GM12878 (cell line): ENCODE measurements around the gene IRF7. TPM values are rescaled to one million over a fixed set of nuclear protein-coding genes. Genes with fewer than 3 reads are reported as not detected.

Experiments used
- ATAC-seq: fragments of 200-7000 bp; cut with Tn5 transposase; 3 replicates; pipeline ENCODE4 v1.9.1; 2020; ENCODE audit warnings: mild to moderate bottlenecking, moderate library complexity
- BruUV-seq: library from RNA; stranded (reverse); fragments of 400-500 nt; replicated peaks from 2 replicates; lab custom pipeline; 2021; lab: Mats Ljungman, UMichigan
- CTCF ChIA-PET: fragments of 300-600 bp; sonication (Branson Sonifier 250); formaldehyde crosslinking; extraction: SDS; loops from one replicate; lab custom pipeline; 2021; ENCODE audit warnings: inconsistent platforms; lab: Yijun Ruan, JAX
- POLR2A ChIA-PET: fragments of 350-600 bp; formaldehyde crosslinking; extraction: SDS; loops from one replicate; lab custom pipeline; 2021; ENCODE audit warnings: inconsistent platforms; lab: Charles Lee
- RAD21 ChIA-PET: fragments of 300-600 bp; sonication (Branson Sonifier 250); formaldehyde crosslinking; loops from one replicate; lab custom pipeline; 2023; ENCODE audit warnings: antibody characterized with exemption; ENCODE audit not compliant: unreplicated experiment; lab: Charles Lee
- SMC1A ChIA-PET: fragments of 300-600 bp; sonication (Branson Sonifier 250); formaldehyde crosslinking; loops from one replicate; lab custom pipeline; 2023; ENCODE audit not compliant: unreplicated experiment, uncharacterized antibody; lab: Charles Lee
- DNase-seq: peaks from one replicate; pipeline ENCODE4 v3.0.0-alpha.2; 2011; ENCODE audit warnings: low read depth, low spot score
- FAIRE-seq: peaks from 3 replicates; lab custom pipeline; 2011; peaks lifted over from hg19 to GRCh38; lab: Jason Lieb, UNC
- H2AFZ ChIP-seq: 2 replicates; pipeline ENCODE4 v1.6.0; 2011; ENCODE audit warnings: low read depth, low read length, control low read depth; ENCODE audit not compliant: control insufficient read depth
- H3K27ac ChIP-seq: 2 replicates; pipeline ENCODE4 v1.5.1; 2011; ENCODE audit warnings: control low read depth; ENCODE audit not compliant: control insufficient read depth, insufficient read depth
- H3K27me3 ChIP-seq, 2 experiments: replicated peaks in 1 of 2; 2 replicates each; pipeline versions ENCODE4 v1.6.0 to v1.6.1; 2011; ENCODE audit warnings: low read length in 1 of 2; ENCODE audit not compliant: control insufficient read depth in 2 of 2, insufficient read depth in 2 of 2
- H3K36me3 ChIP-seq, 2 experiments: 2 replicates each; pipeline ENCODE4 v1.5.1; 2011; ENCODE audit warnings: low read length in 1 of 2; ENCODE audit not compliant: control insufficient read depth in 2 of 2, insufficient read depth in 2 of 2
- H3K4me1 ChIP-seq: 2 replicates; pipeline ENCODE4 v1.6.1; 2011; ENCODE audit warnings: mild to moderate bottlenecking, low read length, moderate library complexity, mixed read lengths; ENCODE audit not compliant: control insufficient read depth, insufficient read depth
- H3K4me2 ChIP-seq: 2 replicates; pipeline ENCODE4 v1.6.0; 2011; ENCODE audit warnings: control low read depth; ENCODE audit not compliant: control insufficient read depth, insufficient read depth
- H3K4me3 ChIP-seq: fragments of 200-600 bp; sonication (generic); 2 replicates; pipeline ENCODE4 v1.5.1; 2016
- H3K79me2 ChIP-seq: 2 replicates; pipeline ENCODE4 v1.6.0; 2011; ENCODE audit warnings: low read length; ENCODE audit not compliant: control insufficient read depth, insufficient read depth
- H3K9ac ChIP-seq: 2 replicates; pipeline ENCODE4 v1.8.0; 2011; ENCODE audit warnings: low read length, control low read depth, mixed read lengths; ENCODE audit not compliant: control insufficient read depth, insufficient read depth
- H3K9me3 ChIP-seq: replicated peaks from 3 replicates; pipeline ENCODE4 v1.5.1; 2011; ENCODE audit warnings: mild to moderate bottlenecking, low read length; ENCODE audit not compliant: control insufficient read depth, insufficient read depth
- H4K20me1 ChIP-seq: 2 replicates; pipeline ENCODE4 v1.6.0; 2011; ENCODE audit not compliant: control insufficient read depth, insufficient read depth
- ATF2 ChIP-seq: IDR thresholded peaks from 2 replicates; pipeline ENCODE4 v1.6.1; 2012; ENCODE audit warnings: low read length, inconsistent platforms
- ATF7 ChIP-seq: fragments of 450-650 bp; IDR thresholded peaks from 2 replicates; pipeline ENCODE4 v1.6.1; 2016; ENCODE audit warnings: low read depth, mild to moderate bottlenecking
- BCL11A ChIP-seq: IDR thresholded peaks from 2 replicates; pipeline ENCODE4 v1.6.1; 2011; ENCODE audit warnings: low read depth, low read length
- CEBPZ ChIP-seq: fragments of 150-350 bp; IDR thresholded peaks from 2 replicates; pipeline ENCODE4 v1.6.1; 2016; ENCODE audit warnings: low read depth, low read length
- KLF5 ChIP-seq: fragments of 450-650 bp; IDR thresholded peaks from 2 replicates; pipeline ENCODE4 v1.6.1; 2014; ENCODE audit warnings: mild to moderate bottlenecking; ENCODE audit not compliant: partially characterized antibody
- NR2C1 ChIP-seq: fragments of 450-650 bp; IDR thresholded peaks from 2 replicates; pipeline ENCODE4 v1.6.1; 2017; ENCODE audit warnings: antibody characterized with exemption, mild to moderate bottlenecking, moderate library complexity
- PKNOX1 ChIP-seq: fragments of 450-650 bp; IDR thresholded peaks from 2 replicates; pipeline ENCODE4 v1.6.1; 2016; ENCODE audit warnings: mild to moderate bottlenecking
- POLR2A ChIP-seq: IDR thresholded peaks from 2 replicates; pipeline ENCODE4 v1.6.1; 2011; ENCODE audit warnings: low read depth, mild to moderate bottlenecking, low read length
- POLR2AphosphoS5 ChIP-seq: IDR thresholded peaks from 2 replicates; pipeline ENCODE4 v1.6.1; 2011; ENCODE audit warnings: mild to moderate bottlenecking, low read length, inconsistent platforms
- POU2F2 ChIP-seq: IDR thresholded peaks from 3 replicates; pipeline ENCODE4 v1.6.1; 2011; ENCODE audit warnings: low read depth, mild to moderate bottlenecking, low read length, borderline replicate concordance
- RAD51 ChIP-seq: fragments of 450-650 bp; IDR thresholded peaks from 2 replicates; pipeline ENCODE4 v1.6.1; 2016; ENCODE audit warnings: moderate library complexity, mild to moderate bottlenecking, inconsistent platforms
- RBBP5 ChIP-seq: fragments of 200-600 bp; sonication (generic); conservative IDR thresholded peaks from 2 replicates; pipeline ENCODE4 v1.6.1; 2016
- ZNF592 ChIP-seq: fragments of 450-650 bp; IDR thresholded peaks from 2 replicates; pipeline ENCODE4 v1.6.1; 2017; ENCODE audit warnings: mild to moderate bottlenecking, moderate library complexity
- ZNF622 ChIP-seq: fragments of 450-650 bp; IDR thresholded peaks from 2 replicates; pipeline ENCODE4 v1.6.1; 2017; ENCODE audit warnings: mild to moderate bottlenecking, inconsistent platforms
- WGBS: methylation state at CpG from one replicate; pipeline ENCODE4 v1.1.6; 2016; ENCODE audit warnings: low lambda C conversion rate; ENCODE audit not compliant: insufficient replicate concordance, insufficient coverage; ENCODE audit errors: missing lambda C conversion rate; 5-methylcytosine and 5-hydroxymethylcytosine counted together
- in situ Hi-C: fragments of 300-500 bp; cut with MboI; formaldehyde crosslinking; loops from 9 replicates; pipeline ENCODE4 v1.14.3; 2018; ENCODE audit warnings: mixed read lengths
- intact Hi-C: fragments of 100-400 bp; cut with micrococcal nuclease; formaldehyde crosslinking; loops from one replicate; pipeline ENCODE4 v1.14.2; 2022; ENCODE audit not compliant: unreplicated experiment
- polyA plus RNA-seq, 11 experiments: library from polyadenylated mRNA; depleted of rRNA in 4 of 11; unstranded in 6 of 11; stranded (reverse) in 5 of 11; fragments of >200 nt; fragmentation: Nextera tagmentation in 4 of 11; fragmentation: Illumina TruSeq in 1 of 11; extraction: Ambion mirVana in 4 of 11; extraction: Trizol in 1 of 11; gene quantifications; 1 replicate in 1 of 11; 2 replicates in 10 of 11; pipeline versions ENCODE4 v1.2.1 to v1.2.3, GENCODE V29; 2011 to 2016; ENCODE audit warnings: inconsistent platforms in 2 of 11, missing spikeins in 2 of 11, low read depth in 1 of 11
- total RNA-seq, 4 experiments: library from RNA; depleted of rRNA in 3 of 4; stranded (reverse); fragments of >200 nt in 3 of 4; fragmentation: Illumina TruSeq in 1 of 4; extraction: Trizol in 1 of 4; gene quantifications; 2 replicates each; pipeline versions ENCODE4 v1.2.1 to v1.2.3, GENCODE V29; 2013 to 2021

The IRF7 gene
- total and polyA plus RNA-seq, 10 of the 15 experiments (the other 5 are each of a cell fraction or from before 2014, with no cell fraction given) = 4.4 to 141 (median 67.6) TPM

GRCh38 chr11:611001-611996, 4.5 kb downstream of the IRF7 start:
- H3K4me2 ChIP-seq = no peak overlapping the region
- ChIA-PET SMC1A (no interaction called here), POLR2A (interaction anchor here (0.5 kb wide), 1 partner anchor 107 kb away, joined by 4 read pairs; no protein-coding TSS in a partner anchor), RAD21 (no interaction called here), CTCF (interaction anchor here (1.1 kb wide), 1 partner anchor 57 kb away, joined by 3 read pairs; no protein-coding TSS in a partner anchor)
- peaks cover 26% of the 10 kb centered on the region for H3K79me2 ChIP-seq
- no peak overlapping the region for H2AFZ ChIP-seq
- no peak overlapping the region for H3K9ac ChIP-seq
- ATAC-seq (no peak), DNase-seq (no peak), FAIRE-seq (no peak)
- no peaks in the 10 kb centered on the region for H3K27me3 ChIP-seq
- H4K20me1 ChIP-seq = peaks cover 11% of the 10 kb centered on the region
- H3K9me3 ChIP-seq = no peaks in the 10 kb centered on the region
- no peak overlapping the region for H3K4me3 ChIP-seq
- H3K4me1 ChIP-seq = peaks cover 10% of the 10 kb centered on the region
- no TSS peak for BruUV-seq
- in situ Hi-C loops (no loop called here), intact Hi-C loops (no loop called here)
- 96% methylated on average over 46 of the region's 49 CpGs for WGBS
- peaks cover 16 to 59% of the 10 kb centered on the region in 2 experiments; a peak in 3 of 4 replicates for H3K36me3 ChIP-seq
- H3K27ac ChIP-seq = no peak overlapping the region
- TF ChIP-seq ATF7 = no peak
- no peak for TF ChIP-seq ZNF592
- TF ChIP-seq RAD51 = no peak
- TF ChIP-seq ZNF622 = no peak
- TF ChIP-seq KLF5 = no peak
- TF ChIP-seq POLR2AphosphoS5 = peak; percentile 63
- no peak for TF ChIP-seq PKNOX1
- no peak for TF ChIP-seq CEBPZ
- TF ChIP-seq POLR2A = peak; percentile 83
- TF ChIP-seq ATF2 = peak; percentile 47
- TF ChIP-seq POU2F2 = peak; percentile 9; the same call in 1 of the 3 replicates
- no peak for TF ChIP-seq RBBP5
- TF ChIP-seq NR2C1 = no peak
- TF ChIP-seq BCL11A = no peak
